Activated CD8-positive, alpha-beta memory T cell treated with anti-CD3 and anti-CD28 coated beads for 36 hours (primary cell): ENCODE measurements around the gene WDTC1. TPM values are rescaled to one million over a fixed set of nuclear protein-coding genes. Genes with fewer than 3 reads are reported as not detected.

Source experiments
- CTCF ChIA-PET: fragments of 350-600 bp; sonication (Branson Sonifier 250); formaldehyde crosslinking; loops from one replicate; lab custom pipeline; 2021; ENCODE audit warnings: antibody characterized with exemption; lab: Charles Lee
- POLR2A ChIA-PET: fragments of 350-600 bp; sonication (Branson Sonifier 250); formaldehyde crosslinking; loops from one replicate; lab custom pipeline; 2021; ENCODE audit warnings: antibody characterized with exemption; lab: Charles Lee
- total RNA-seq, 2 experiments: library from RNA; stranded (reverse); gene quantifications; one replicate each; pipeline ENCODE4 v1.2.3, GENCODE V29; 2021

WDTC1 gene
- total RNA-seq, 2 experiments from 2014 or later: 19.1 to 20.1 TPM

- POLR2A ChIA-PET: interaction anchor here (0.8 to 2.3 kb wide), 4 partner anchors 12 to 24 kb away, joined by 3 to 10 read pairs (median 4); partner anchors contain the start of gene TMEM222
- CTCF ChIA-PET: interaction anchor here (0.6 to 3.4 kb wide), 7 partner anchors 8 to 157 kb away, joined by 3 to 32 read pairs (median 5); partner anchors contain the start of gene MAP3K6
Observed at GRCh38 chr1:27341525-27342252, 107.3 kb downstream of the WDTC1 start, which contains the start of gene SYTL1. Gene SYTL1 (plus strand): TSS chr1:27342022. CDS start chr1:27345335, 3,313 bp downstream.

GRCh38 chr1:27342391-27342777, 108.0 kb downstream of the WDTC1 start:
- CTCF ChIA-PET: interaction anchor here (1.1 to 3.4 kb wide), 6 partner anchors 9 to 49 kb away, joined by 3 to 32 read pairs (median 8); partner anchors contain the start of gene MAP3K6
- POLR2A ChIA-PET: interaction anchor here (0.7 to 2.3 kb wide), 5 partner anchors 9 to 23 kb away, joined by 3 to 10 read pairs (median 4); partner anchors contain the start of gene TMEM222

GRCh38 chr1:27342778-27343638, 108.6 kb downstream of the WDTC1 start:
- ChIA-PET CTCF (interaction anchor here (0.6 to 3.4 kb wide), 10 partner anchors 10 to 198 kb away, joined by 3 to 32 read pairs (median 4); partner anchors contain the start of genes GPR3 and MAP3K6), POLR2A (interaction anchor here (0.7 to 2.3 kb wide), 3 partner anchors 10 to 22 kb away, joined by 3 to 10 read pairs (median 3); no protein-coding TSS in a partner anchor)

- ChIA-PET POLR2A (interaction anchor here (1.0 to 2.3 kb wide), 2 partner anchors 13 to 29 kb away, joined by 6 to 10 read pairs; no protein-coding TSS in a partner anchor), CTCF (interaction anchor here (0.6 to 3.4 kb wide), 7 partner anchors 10 to 297 kb away, joined by 3 to 32 read pairs (median 3); partner anchors contain the start of gene GPR3)
Observed at GRCh38 chr1:27343639-27344025, 109.2 kb downstream of the WDTC1 start.

- ChIA-PET CTCF (interaction anchor here (0.7 to 1.6 kb wide), 7 partner anchors 9 to 212 kb away, joined by 3 to 7 read pairs (median 4); no protein-coding TSS in a partner anchor), POLR2A (interaction anchor here (1.2 kb wide), 1 partner anchor 22 kb away, joined by 3 read pairs; no protein-coding TSS in a partner anchor)
Observed at GRCh38 chr1:27345272-27345671, 110.8 kb downstream of the WDTC1 start.

- POLR2A ChIA-PET: interaction anchor here (1.2 kb wide), 1 partner anchor 23 kb away, joined by 3 read pairs; no protein-coding TSS in a partner anchor
Observed at GRCh38 chr1:27346357-27346756, 111.9 kb downstream of the WDTC1 start.

GRCh38 chr1:27346991-27347624, 112.7 kb downstream of the WDTC1 start:
- POLR2A ChIA-PET: no interaction called here
- CTCF ChIA-PET: interaction anchor here (0.6 to 1.4 kb wide), 3 partner anchors 10 to 20 kb away, joined by 3 read pairs; no protein-coding TSS in a partner anchor

More at GRCh38 chr1:27346357-27346756, 111.9 kb downstream of the WDTC1 start:
- CTCF ChIA-PET: interaction anchor here (0.8 to 1.6 kb wide), 3 partner anchors 19 to 46 kb away, joined by 3 to 4 read pairs (median 3); no protein-coding TSS in a partner anchor

- ChIA-PET POLR2A (no interaction called here), CTCF (interaction anchor here (0.8 to 1.9 kb wide), 5 partner anchors 9 to 52 kb away, joined by 4 to 7 read pairs (median 6); no protein-coding TSS in a partner anchor)
Observed at GRCh38 chr1:27348861-27349783, 114.7 kb downstream of the WDTC1 start.

- CTCF ChIA-PET: interaction anchor here (0.8 to 1.9 kb wide), 4 partner anchors 8 to 53 kb away, joined by 4 to 7 read pairs (median 6); no protein-coding TSS in a partner anchor
- POLR2A ChIA-PET: no interaction called here
Observed at GRCh38 chr1:27349784-27350662, 115.6 kb downstream of the WDTC1 start.

- POLR2A ChIA-PET: no interaction called here
- CTCF ChIA-PET: no interaction called here
Observed at GRCh38 chr1:27350663-27351540, 116.5 kb downstream of the WDTC1 start.

- ChIA-PET POLR2A (no interaction called here), CTCF (no interaction called here)
Observed at GRCh38 chr1:27351541-27352107, 117.2 kb downstream of the WDTC1 start.

GRCh38 chr1:27353166-27353565, 118.7 kb downstream of the WDTC1 start:
- CTCF ChIA-PET: no interaction called here
- POLR2A ChIA-PET: interaction anchor here (0.7 kb wide), 1 partner anchor 11 kb away, joined by 4 read pairs; the partner anchor contains the start of gene SYTL1

GRCh38 chr1:27353629-27354028, 119.2 kb downstream of the WDTC1 start:
- POLR2A ChIA-PET: interaction anchor here (0.6 to 0.7 kb wide), 2 partner anchors 11 to 12 kb away, joined by 4 to 10 read pairs; partner anchors contain the start of gene SYTL1
- CTCF ChIA-PET: interaction anchor here (1.1 to 5.4 kb wide), 2 partner anchors 11 to 27 kb away, joined by 3 to 32 read pairs; partner anchors contain the start of gene SYTL1

- ChIA-PET POLR2A (interaction anchor here (2.3 kb wide), 1 partner anchor 13 kb away, joined by 10 read pairs; the partner anchor contains the start of gene SYTL1), CTCF (interaction anchor here (2.8 to 5.4 kb wide), 4 partner anchors 10 to 40 kb away, joined by 20 to 32 read pairs (median 31); partner anchors contain the start of genes MAP3K6 and SYTL1)
Observed at GRCh38 chr1:27355683-27356082, 121.3 kb downstream of the WDTC1 start.
